ENCODE results near the gene LXN.
"Not testable (repeated sequence)": the region's sequence is repeated elsewhere in the genome, so short reads cannot be mapped to it uniquely, and the experiment has no call there.

Gene LXN, protein sequence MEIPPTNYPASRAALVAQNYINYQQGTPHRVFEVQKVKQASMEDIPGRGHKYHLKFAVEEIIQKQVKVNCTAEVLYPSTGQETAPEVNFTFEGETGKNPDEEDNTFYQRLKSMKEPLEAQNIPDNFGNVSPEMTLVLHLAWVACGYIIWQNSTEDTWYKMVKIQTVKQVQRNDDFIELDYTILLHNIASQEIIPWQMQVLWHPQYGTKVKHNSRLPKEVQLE

DNA sequence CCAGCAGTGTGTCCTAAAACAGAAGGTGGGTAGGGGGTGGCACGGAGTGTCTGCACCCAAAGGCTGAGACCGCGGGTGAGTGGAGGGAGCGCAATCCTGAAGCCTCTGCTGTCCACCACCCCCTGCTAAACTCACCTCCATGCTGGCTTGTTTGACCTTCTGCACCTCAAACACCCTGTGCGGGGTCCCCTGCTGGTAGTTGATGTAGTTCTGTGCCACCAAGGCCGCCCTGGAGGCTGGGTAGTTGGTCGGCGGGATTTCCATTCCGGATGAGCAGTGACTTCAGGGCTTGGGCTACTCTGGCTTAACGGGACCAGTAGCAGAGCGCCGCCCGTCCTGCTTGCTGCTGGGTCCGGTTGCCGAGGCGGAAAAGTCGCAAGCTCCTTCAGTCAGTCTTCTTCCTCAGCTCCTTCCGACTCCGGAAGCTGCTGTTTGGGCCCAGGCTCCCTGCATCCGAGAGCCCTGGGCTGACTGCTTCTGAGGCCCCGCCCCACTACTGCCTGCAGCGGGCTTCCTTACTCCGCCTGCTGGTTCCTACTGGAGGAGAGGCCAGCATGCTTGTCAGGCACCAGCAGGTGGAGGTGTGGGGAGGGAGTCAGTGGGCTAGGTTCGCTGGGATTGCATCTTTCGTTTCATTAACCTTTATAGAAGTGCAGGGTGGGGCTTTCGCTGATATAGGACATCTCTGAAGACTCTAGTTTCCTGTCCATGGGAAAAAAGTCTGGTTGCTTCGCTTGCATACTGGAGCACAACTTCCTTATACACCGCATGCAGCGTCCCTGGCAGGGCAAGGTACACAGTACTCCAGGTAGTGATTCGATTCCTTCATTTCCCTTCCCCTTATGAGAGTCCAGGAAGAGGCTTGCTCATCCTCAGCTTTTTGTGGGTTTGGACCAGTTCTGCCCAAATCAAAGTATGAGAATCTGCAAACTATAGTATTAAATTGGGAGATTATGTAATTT lies at the start of gene LXN:
Gene LXN, minus strand, starts transcription at position 434 of the 962 bp plus-strand sequence. Its CDS starts 170 bp downstream, at position 264.
- DNase-seq = no peak

DNA sequence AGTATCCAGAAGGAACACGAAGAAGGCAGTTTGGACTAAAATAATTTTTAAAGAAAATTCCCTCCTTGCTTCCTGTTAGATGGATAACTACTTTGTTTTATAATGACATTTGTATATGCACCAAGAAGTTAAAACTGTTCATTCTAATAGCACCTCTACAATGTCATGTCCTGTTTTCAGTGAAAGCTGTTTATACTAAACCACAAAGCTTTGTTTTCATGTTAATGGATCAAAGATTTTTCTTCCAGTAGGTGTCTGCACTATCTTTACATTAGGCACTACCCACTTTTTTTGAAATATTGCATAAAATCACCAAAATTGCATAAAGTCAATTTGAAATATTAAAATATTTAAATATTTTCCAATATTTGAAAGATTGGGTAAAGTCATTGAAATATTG lies 49.7 kb upstream of the LXN start:
- DNase-seq = no peak

DNA sequence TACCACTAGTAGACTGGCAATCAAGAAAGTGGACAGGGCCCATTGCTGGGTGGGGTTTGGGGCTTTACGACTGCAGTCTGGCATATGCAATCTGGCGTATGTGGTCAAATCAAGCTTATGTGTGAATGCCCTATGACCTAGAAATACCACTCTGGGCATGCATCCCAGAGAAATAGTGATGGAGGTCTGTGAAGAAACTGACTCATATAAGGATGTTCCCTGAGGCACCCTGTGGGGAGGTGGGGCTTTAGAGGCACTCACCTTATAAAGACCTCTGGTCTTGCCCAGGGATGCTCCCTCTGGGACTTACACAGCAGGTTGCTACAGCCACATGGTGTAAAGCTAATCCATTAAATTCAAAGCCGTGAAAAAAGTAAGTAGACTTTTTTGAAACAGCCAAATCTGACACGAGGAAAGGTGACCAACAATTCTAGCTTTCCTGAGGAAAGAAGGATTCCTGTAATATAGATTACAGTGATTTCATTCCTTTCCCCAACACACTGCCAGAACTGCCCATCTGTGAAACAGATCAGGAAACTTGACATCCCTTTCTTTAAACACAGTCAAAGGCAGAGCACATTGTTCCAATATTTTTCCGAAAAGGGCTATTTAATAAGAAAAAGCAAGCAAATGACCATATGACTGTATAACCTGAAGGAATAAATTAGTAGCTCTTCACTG lies 46.2 kb upstream of the LXN start:
- DNase-seq = no peak

DNA sequence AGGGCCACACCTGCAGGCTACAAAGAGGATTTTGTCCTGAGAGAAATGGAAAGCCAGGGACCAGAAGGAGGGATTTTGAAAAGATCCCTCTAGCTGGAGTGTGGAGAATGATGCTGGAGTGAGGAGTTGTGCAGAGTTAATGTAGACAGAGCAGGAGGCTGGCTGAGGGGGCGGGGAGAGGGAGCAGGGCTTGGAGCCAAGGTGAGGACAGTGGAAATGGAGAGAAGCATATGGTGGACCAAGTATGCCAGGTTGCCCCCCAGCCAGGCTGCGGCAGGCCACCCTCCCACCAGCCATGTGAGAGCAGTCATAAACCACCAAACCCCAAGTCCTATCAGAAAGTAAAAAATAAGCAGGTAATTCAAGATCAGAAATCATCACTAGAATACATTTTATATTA lies 45.1 kb upstream of the LXN start:
- DNase-seq = peak; percentile 21

DNA sequence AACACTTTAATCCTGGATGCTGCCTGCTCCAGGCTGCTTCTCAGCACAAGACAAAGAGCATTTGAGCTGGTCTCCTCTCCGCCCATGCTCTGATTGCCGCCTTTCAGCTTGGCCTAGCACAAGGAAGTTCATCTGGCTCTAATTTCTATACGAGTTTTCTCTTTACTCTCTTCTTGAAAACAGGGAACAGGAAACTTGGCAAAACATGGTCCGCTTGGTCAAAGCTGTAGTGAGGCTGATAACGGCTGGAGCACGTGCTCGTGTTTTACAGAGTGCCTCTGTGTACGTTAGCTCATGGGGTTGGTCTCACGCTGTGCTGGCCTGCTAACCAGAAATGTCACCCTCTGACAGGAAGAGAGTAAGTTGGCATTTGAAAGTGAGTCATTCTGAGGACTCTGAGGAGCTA lies 40.6 kb upstream of the LXN start:
- no peak for DNase-seq

DNA sequence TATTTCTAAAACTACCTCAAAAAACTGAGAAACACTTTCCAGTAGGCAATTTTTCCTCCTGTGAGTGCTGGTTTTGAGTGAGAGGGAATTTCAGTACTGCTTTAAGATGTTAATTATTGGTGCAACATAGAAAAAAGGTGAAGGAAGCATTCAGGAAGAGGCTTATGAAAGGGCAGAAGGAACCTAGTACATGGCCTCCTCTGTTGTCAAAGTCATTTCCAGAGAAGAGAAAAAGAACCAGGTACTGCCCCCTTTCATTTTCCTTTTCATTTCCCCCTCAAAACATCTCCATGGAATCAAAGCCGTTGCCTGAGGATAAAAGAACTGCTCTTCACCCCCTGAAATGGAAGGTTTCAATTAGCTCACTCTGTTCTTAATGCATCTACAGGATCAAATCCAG lies 40.0 kb upstream of the LXN start:
- DNase-seq = no peak

DNA sequence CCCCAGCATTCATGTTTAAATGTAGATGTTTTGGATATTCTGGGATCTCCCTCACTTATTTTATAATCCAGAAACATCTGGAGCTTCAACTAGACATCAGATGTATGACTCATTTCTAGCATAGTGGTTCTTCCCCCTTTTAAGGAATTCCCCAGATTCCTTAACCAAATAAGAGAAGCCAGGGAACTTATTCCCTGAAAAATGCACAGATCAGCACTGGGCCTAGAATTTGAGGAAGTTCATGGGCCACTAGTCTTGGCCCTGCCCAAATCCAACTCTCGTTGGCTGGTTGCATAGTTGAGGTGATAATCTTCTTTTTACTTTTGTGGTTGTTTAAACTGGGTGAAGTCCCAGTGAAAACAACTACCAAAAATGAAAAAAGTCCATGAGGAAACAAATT lies 39.4 kb upstream of the LXN start:
- no peak for DNase-seq

DNA sequence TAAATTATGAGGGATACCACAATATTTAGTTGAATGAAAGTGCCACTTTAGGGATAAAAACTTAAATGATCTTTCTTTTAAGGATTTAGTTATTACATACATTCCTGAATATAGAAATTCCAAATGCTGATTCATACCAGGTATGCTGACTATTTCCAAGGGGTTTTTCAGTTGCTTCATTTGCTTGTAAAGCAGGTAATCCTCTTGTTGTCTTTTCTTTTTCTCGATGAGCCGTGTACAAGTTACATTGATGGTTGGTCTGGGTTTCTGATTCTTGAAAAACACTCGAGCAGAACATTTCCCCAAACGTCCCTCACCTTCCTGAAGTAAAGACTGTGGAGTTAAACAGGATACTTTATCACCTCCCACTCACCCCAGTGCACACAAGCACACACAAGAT lies 38.2 kb upstream of the LXN start:
- DNase-seq = no peak

DNA sequence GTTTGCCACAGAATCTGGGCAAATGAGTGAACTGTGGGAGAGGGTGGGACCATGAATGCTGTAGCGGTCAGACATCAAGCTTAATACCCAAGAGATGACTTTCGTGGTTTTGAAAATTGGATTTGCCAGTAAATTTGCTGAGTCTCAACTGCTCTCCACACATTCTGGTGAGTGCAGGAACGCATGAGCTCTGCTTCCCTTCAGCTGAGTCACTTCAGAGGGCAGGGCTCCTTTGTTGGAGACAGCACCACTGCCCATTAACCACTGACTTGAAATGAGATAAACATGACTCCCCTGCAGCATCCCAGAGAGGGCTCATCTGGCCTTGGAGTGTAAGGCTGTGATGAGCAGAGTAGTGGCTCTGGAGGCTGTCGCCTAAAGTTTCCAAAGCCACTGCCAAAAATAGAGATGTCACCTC lies 37.2 kb upstream of the LXN start:
- no peak for DNase-seq

DNA sequence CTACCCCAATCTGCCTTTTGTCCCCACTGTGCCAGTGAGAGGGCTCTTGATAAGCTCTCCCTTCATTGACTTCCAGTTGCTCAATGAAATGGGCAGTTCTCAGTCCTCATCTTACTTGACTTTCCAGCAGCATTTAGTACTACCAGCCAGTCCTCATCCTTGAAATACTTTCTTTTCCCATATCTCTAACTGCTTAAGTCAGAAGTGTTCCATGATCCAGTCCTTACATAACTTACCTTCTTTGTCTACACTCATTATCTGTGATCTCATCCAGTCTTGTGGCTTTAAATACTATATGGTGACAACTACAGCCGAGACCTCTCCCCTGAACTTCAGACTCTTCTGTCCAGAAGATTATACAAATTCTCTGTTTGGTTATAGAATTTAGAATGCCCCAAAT lies 31.1 kb upstream of the LXN start:
- no peak for DNase-seq

DNA sequence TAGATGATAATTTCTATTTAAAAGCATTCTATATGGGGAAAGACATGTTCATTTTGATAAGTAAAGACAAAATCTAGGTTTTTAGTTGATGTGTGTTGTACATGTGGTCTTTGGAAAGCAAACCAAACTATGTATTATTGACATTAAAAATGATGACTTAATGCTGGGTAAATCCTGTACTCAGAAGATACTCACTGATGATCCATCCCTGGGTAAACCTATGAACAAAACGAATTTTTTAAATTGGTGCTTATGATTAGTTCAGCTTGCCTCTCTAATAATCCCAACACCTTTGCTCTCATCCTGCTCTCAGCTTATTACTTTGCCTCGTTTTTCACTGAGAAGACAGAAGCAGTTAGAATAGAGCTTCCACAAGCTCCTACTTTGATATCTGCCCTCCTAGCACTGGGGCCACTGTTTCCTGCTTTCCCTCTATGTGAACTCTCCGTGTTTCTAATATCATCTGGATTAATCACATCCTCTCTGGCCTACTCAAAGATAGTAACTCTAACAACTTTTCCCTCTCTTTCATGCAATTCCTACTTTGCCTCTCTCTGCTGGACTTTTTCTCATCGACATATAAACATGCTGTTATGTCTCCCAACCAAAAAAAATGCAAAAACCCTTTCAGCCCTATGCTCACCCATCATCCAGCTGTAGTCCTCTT lies 30.5 kb upstream of the LXN start:
- DNase-seq = no peak

DNA sequence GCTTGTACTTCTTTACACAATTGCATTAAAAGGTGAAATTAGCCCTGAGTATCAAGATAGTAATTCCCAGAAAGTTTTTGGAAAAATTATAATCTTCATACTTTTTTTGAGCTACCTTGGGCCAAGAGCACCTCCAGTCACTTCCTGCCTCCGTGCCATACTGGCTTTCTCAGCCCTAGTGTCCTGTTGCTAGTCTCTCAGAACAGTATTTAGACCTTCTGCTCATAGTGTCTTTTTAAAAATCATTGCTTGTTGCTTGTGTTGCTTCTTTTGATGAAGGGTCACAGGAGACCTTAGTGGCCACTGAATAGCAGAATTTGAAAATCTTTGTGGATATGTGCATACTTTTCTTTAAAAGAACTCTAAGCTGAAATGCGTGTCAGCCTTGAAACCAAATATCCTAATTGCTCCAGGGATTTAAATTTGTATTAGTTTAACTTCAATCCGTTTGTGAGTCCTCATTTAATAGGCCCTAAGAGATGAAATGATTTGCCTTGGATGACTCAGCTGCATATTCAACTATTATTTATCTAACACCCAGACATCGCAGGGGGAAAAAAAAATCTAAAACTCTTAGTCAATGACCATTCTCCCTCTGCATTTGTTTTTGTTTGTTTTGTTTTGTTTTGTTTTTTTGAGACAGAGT lies 29.1 kb upstream of the LXN start:
- DNase-seq = no peak

DNA sequence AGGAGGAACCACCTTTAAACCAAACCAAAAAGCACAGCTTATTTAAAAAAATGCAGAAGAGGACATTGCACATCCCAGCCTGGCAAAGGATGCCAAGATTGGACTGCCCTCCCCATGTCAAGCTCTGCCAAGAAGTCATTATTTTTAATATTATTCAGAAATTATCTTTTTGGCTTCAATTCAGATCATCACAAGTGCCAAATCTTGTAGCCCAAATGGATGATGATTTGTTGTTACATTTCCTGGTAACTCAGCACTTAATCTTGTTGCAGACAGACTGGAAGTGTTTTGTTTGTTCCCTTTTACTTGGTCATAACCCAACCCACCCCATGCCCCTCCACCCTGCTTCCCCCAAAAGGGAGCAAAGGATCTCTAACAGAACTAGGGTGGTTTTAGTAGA lies 28.1 kb upstream of the LXN start:
- DNase-seq = peak; percentile 86

DNA sequence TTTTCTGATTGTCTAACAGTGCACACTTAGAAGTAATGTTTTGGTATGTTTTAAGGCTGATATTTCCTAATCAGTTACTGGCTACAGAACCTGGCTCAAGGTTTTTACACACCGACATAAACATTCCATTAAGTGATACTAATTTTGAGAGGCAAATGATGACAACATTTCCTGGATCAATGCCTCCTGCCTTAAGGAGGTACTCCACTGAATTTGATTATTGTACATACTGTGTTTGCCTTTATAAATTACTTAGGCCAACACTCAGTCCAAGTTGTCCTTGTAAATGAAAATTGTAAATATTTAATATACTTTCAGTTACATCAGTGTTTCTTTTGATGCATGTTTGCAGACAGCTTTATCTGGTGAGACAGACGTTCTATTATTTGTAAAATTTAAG lies 24.2 kb upstream of the LXN start:
- no peak for DNase-seq

DNA sequence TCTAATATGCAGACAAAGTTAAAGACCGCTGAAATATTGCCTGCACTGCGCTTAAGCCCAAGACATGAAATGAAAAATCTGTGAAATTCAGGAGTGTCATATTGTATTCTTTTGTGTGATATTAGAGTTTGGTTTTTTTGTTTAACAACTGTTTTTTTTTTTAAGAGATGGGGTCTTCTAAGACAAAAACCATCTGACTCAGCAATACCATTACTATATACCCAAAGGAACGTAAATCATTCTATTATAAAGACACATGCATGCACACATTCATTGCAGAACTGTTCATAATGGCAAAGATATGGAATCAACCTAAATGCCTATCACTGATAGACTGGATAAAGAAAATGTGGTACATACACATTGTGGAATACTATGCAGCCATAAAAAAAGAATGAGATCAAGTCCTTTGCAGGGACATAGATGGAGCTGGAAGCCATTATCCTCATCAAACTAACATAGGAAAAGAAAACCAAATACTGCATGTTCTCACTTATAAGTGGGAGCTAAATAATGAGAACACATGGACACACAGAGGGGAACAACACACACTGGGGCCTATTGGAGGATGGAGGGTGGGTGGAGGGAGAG lies 21.5 kb upstream of the LXN start:
- not testable (repeated sequence) for DNase-seq

DNA sequence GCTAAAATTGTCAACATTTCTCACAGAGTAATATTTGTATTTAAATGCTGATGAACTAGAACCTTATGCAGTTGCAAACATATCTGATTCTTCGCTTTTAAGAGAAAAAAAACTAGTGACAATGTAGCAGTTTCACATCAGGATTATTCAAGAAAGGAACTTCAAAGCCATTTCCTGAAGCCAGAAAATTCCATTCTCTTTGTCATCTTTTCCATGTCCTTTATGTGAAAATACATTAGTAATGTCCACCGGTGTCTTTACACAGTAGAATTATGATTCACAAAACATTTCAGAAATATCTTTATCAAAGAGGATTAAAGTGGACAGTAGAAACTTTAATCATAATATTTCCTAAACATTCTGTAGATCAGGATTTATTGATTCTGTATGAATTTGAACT lies 12.7 kb upstream of the LXN start:
- DNase-seq = no peak

DNA sequence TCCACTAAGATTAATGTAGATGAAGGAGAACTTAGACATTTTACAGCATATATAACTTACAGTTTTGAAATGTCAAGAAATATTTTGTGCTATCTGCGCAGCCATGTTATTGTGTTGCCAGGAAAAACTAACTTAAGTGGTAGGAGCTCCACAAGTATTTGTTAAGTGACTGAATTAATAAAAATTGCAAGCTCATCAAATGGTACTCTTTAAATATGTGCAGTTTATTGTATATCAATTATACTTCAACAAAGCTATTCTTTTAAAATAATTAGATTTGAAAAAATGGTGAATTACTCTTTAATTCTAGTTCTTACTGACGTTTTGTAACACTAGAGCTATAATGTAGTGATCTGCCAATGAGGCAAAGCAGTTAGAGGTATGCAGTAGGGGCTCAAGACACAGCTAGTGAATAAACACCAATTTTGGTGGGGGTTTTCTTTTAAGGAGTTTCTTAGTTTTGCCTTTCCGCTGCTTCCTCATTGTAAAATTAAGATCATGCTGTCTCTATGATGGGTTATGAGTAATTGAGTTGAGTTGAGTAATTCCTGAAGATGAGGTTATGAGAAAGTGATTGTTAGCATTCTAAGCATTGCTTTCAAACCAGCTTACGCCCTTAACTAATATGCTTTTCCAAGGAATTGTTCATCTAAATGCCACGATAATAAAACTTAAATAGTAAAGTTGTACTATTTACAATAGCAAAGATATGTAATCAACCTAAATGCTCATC lies 10.9 kb upstream of the LXN start:
- DNase-seq = no peak

DNA sequence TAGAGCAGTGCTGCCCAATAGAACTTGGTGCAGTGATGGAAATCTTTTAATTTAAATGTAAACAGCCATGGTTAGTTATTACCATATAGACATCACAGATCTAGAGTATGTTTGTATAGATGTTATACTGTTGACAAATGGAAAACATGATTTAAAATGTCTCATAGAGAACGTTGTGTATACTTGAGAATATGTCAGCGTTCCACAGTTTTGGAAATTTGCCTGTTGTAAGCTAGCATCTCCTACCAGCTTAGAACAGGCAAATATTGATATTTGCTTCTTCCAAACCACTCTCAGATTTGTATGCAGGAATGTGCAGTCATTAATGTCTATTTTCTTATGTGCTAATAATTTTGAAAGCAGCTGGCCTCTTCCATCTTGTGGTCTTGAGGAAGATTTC lies 8.4 kb upstream of the LXN start:
- DNase-seq = no peak

DNA sequence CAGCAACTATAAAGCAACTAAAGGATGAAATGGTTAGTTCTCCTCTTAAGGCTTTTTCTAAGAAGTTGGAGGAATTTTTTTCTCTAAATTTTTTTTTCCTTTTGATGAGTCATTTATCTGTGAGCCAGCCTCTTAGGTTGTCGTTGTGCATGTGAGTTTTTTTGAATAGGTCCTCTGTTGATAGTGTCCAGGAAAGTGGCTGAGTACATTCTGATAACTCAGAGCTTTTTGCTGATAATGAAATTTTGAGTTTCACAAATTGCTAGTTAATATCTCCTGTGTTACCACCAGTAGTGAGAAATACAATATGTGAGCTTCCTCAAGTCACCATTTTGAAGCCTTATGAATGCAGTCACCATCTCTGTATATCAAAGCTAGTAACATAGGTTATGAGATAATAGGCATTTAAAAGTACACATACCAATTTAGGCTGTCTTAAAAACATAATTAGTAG lies 7.1 kb upstream of the LXN start:
- DNase-seq = no peak

DNA sequence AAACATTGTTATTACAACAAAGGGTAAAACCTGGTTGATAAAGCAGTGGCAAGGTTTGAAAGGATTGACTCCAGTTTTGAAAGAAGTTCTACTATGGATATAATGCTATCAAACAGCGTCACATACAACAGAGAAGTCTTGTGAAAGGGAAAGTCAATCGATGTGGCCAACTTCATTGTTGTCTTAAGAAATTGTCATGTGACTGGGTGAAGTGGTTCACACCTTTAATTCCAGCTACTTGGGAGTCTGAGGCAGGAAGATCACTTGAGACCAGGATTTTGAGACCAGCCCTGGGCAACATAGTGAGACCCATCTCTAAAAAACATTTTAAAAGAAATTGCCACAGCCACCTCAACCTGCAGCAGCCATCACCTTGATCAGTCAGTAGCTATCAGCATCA lies 6.2 kb upstream of the LXN start:
- no peak for DNase-seq

DNA sequence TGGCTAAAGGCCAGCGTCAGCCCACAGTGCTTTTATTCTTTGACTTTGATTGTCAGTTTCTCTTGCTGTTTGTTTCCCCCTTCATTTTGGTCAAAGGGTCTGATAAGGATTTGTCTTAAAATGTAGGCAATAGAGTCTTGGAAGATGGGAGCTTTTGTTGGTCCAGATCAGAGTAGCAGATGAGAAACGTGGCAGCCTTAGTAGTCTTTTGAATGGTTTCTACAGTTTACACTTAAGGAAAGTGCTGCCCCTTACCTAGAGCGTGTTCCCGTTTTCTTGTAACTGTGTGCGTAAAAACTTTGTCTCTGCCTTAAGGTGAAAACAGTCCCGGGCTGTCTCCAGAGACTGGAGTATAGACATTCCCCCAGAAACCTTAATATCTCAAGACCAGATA lies 630 bp downstream of the LXN start:
- no peak for DNase-seq

DNA sequence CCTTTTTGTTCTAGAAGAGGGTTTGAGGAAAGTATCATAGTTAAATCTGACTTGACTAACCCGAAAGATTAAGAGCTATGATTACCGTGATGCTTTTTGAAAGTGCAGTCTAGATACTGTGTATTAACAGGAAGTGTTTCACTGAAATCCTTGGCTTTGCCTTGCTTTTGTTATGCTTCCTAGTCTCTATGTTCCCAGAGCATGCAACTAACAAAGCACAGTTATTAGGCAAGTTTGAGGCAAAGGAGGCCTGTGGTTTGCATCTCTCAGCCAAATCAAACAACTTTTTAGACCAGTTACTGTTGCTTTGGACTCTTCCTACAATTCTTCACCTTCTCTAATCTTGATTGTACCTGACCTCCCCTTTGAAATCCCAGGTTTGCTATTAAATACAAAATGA lies 3.9 kb downstream of the LXN start:
- DNase-seq = no peak
